ENCODE measurements around the gene CLDN6.

The CLDN6 gene

GRCh38 chr16:2985462-2985861 lies 32.5 kb downstream of the CLDN6 start:
- FAIRE-seq = no peak

GRCh38 chr16:2983706-2984136 lies 34.3 kb downstream of the CLDN6 start:
- FAIRE-seq = no peak

- FAIRE-seq = no peak
Measured at GRCh38 chr16:2982402-2982801, 35.6 kb downstream of the CLDN6 start.

- FAIRE-seq = no peak
Measured at GRCh38 chr16:2981899-2982250, 36.1 kb downstream of the CLDN6 start.

- FAIRE-seq = no peak
Measured at GRCh38 chr16:2981177-2981898, 36.6 kb downstream of the CLDN6 start.

- FAIRE-seq = no peak
Measured at GRCh38 chr16:2980227-2981176, 37.5 kb downstream of the CLDN6 start, which contains the start of gene PKMYT1. Gene PKMYT1, minus strand, starts transcription at chr16:2980446. Its CDS starts 789 bp downstream, at chr16:2979657.

- FAIRE-seq = no peak
Measured at GRCh38 chr16:2979669-2980226, 38.2 kb downstream of the CLDN6 start.

- no peak for FAIRE-seq
Measured at GRCh38 chr16:2977440-2977839, 40.5 kb downstream of the CLDN6 start.

- FAIRE-seq = no peak
Measured at GRCh38 chr16:2976673-2977072, 41.3 kb downstream of the CLDN6 start.

- no peak for FAIRE-seq
Measured at GRCh38 chr16:2976201-2976600, 41.8 kb downstream of the CLDN6 start.

- no peak for FAIRE-seq
Measured at GRCh38 chr16:2975161-2975795, 42.7 kb downstream of the CLDN6 start.

- no peak for FAIRE-seq
Measured at GRCh38 chr16:2974319-2975056, 43.5 kb downstream of the CLDN6 start.

GRCh38 chr16:2973605-2974318 lies 44.2 kb downstream of the CLDN6 start:
- FAIRE-seq = no peak

- FAIRE-seq = no peak
Measured at GRCh38 chr16:2973093-2973492, 44.9 kb downstream of the CLDN6 start.

- no peak for FAIRE-seq
Measured at GRCh38 chr16:2971985-2972784, 45.8 kb downstream of the CLDN6 start.

GRCh38 chr16:2971134-2971984 lies 46.6 kb downstream of the CLDN6 start:
- no peak for FAIRE-seq

GRCh38 chr16:2970563-2970962 lies 47.4 kb downstream of the CLDN6 start:
- no peak for FAIRE-seq

- no peak for FAIRE-seq
Measured at GRCh38 chr16:2969545-2970521, 48.1 kb downstream of the CLDN6 start.

All from islet of Langerhans (tissue), 1 donor.